ENCODE results near the gene R3HCC1L. TPM values are rescaled to one million over a fixed set of nuclear protein-coding genes. Genes with fewer than 3 reads are reported as not detected.

R3HCC1L gene
- total RNA-seq, 4 donors from 2014 or later = 17.7 to 27.3 (median 25.3) TPM

GRCh38 chr10:98110356-98110755 is 24.1 kb upstream of the R3HCC1L start:
- no peaks in the 10 kb centered on the region for H3K4me1 ChIP-seq
- WGBS, 2 donors (ENCODE audit: low coverage in 1 of 2) = 80 to 84% methylated on average over 1 of the region's 1 CpG
- H3K9me3 ChIP-seq = no peaks in the 10 kb centered on the region
- TF ChIP-seq POLR2A (IDR thresholded peaks at IDR 0.05) = no peak
- no peak overlapping the region for H3K4me3 ChIP-seq
- H3K36me3 ChIP-seq = no peaks in the 10 kb centered on the region
- peaks cover 30% of the 10 kb centered on the region for H3K27me3 ChIP-seq
- in situ Hi-C loops (cut with MboI; ENCODE audit: low pct_ligation_motif_present in 1 of 4, low pct_unique_long_range_greater_than_20kb in 1 of 4, low sequenced_read_pairs in 3 of 4) = no loop called here
- no peak for DNase-seq
- H3K27ac ChIP-seq = no peak overlapping the region
- intact Hi-C loops (cut with DNase I; ENCODE audit: low total_unique reads) = no loop called here

GRCh38 chr10:98115031-98115787 is 19.2 kb upstream of the R3HCC1L start:
- in situ Hi-C loops (cut with MboI; ENCODE audit: low pct_ligation_motif_present in 1 of 4, low pct_unique_long_range_greater_than_20kb in 1 of 4, low sequenced_read_pairs in 3 of 4) = no loop called here
- Histone ChIP-seq H3K27me3 (peaks cover 22% of the 10 kb centered on the region), H3K27ac (no peak overlapping the region), H3K4me1 (no peaks in the 10 kb centered on the region), H3K36me3 (no peaks in the 10 kb centered on the region), H3K9me3 (no peaks in the 10 kb centered on the region), H3K4me3 (no peak overlapping the region)
- intact Hi-C loops (cut with DNase I; ENCODE audit: low total_unique reads) = no loop called here
- 62 to 76% methylated on average over 2 to 10 of the region's 10 CpGs for WGBS, 2 donors (ENCODE audit: low coverage in 1 of 2)
- TF ChIP-seq CTCF (IDR thresholded peaks at IDR 0.05) = no peak
- TF ChIP-seq EP300 (IDR thresholded peaks at IDR 0.05; ENCODE audit: low read depth) = no peak
- no peak for TF ChIP-seq POLR2AphosphoS5 (IDR thresholded peaks at IDR 0.05)
- no peak for DNase-seq

GRCh38 chr10:98119891-98120290 is 14.6 kb upstream of the R3HCC1L start:
- Histone ChIP-seq H3K9me3 (peaks cover 5 to 12% of the 10 kb centered on the region in 2 donors), H3K4me1 (no peaks in the 10 kb centered on the region), H3K27ac (no peak overlapping the region), H3K36me3 (no peaks in the 10 kb centered on the region), H3K4me3 (no peak overlapping the region), H3K27me3 (peaks cover 8% of the 10 kb centered on the region)
- TF ChIP-seq CTCF (IDR thresholded peaks at IDR 0.05) = no peak
- TF ChIP-seq POLR2AphosphoS5 (IDR thresholded peaks at IDR 0.05) = no peak
- intact Hi-C loops (cut with DNase I; ENCODE audit: low total_unique reads) = no loop called here
- in situ Hi-C loops (cut with MboI; ENCODE audit: low pct_ligation_motif_present in 1 of 4, low pct_unique_long_range_greater_than_20kb in 1 of 4, low sequenced_read_pairs in 3 of 4) = no loop called here
- WGBS, 2 donors (ENCODE audit: low coverage in 1 of 2) = 87 to 91% methylated on average over 3 to 4 of the region's 4 CpGs
- no peak for DNase-seq

GRCh38 chr10:98125940-98126631 is 8.4 kb upstream of the R3HCC1L start:
- peaks cover 0 to 7% (median 6%) of the 10 kb centered on the region in 4 donors for H3K4me1 ChIP-seq
- peaks cover 5 to 17% of the 10 kb centered on the region in 2 donors for H3K9me3 ChIP-seq
- H3K4me3 ChIP-seq = no peak overlapping the region
- H3K36me3 ChIP-seq = no peaks in the 10 kb centered on the region
- no peak overlapping the region for H3K27ac ChIP-seq
- TF ChIP-seq EP300 (IDR thresholded peaks at IDR 0.05; ENCODE audit: low read depth) = no peak
- TF ChIP-seq POLR2AphosphoS5 (IDR thresholded peaks at IDR 0.05) = no peak
- no peak for TF ChIP-seq POLR2A (IDR thresholded peaks at IDR 0.05)
- TF ChIP-seq CTCF (IDR thresholded peaks at IDR 0.05) = no peak
- intact Hi-C loops (cut with DNase I; ENCODE audit: low total_unique reads) = no loop called here
- 69 to 70% methylated on average over 3 to 6 of the region's 6 CpGs for WGBS, 2 donors (ENCODE audit: low coverage in 1 of 2)
- no peak for DNase-seq
- in situ Hi-C loops (cut with MboI; ENCODE audit: low pct_ligation_motif_present in 1 of 4, low pct_unique_long_range_greater_than_20kb in 1 of 4, low sequenced_read_pairs in 3 of 4) = no loop called here
- H3K27me3 ChIP-seq = peaks cover 4% of the 10 kb centered on the region
